ENCODE data around the gene SEC24C.
"Not testable (repeated sequence)": the region's sequence is repeated elsewhere in the genome, so short reads cannot be mapped to it uniquely, and the experiment has no call there.

SEC24C gene

GRCh38 chr10:73743905-73744663 is at the start of gene SEC24C:
Gene SEC24C (plus strand): TSS chr10:73744372. CDS start chr10:73746833, 2,461 bp downstream.
- DNase-seq, result peak; percentile 78 to 97

- DNase-seq, result not testable (repeated sequence)
Measured at GRCh38 chr10:73695302-73695701, 48.9 kb upstream of the SEC24C start.

GRCh38 chr10:73697675-73698159 is 46.5 kb upstream of the SEC24C start, which contains the start of gene AGAP5:
Gene AGAP5 (minus strand): TSS chr10:73698109. CDS start chr10:73697755, 354 bp downstream.
- DNase-seq, result not testable (repeated sequence)

- not testable (repeated sequence) for DNase-seq
Measured at GRCh38 chr10:73698819-73699218, 45.4 kb upstream of the SEC24C start.

- DNase-seq, result not testable (repeated sequence)
Measured at GRCh38 chr10:73703924-73704323, 40.2 kb upstream of the SEC24C start.

- DNase-seq, result not testable (repeated sequence)
Measured at GRCh38 chr10:73705506-73706072, 38.6 kb upstream of the SEC24C start.

- not testable (repeated sequence) for DNase-seq
Measured at GRCh38 chr10:73706488-73706887, 37.7 kb upstream of the SEC24C start.

GRCh38 chr10:73707628-73708027 is 36.5 kb upstream of the SEC24C start:
- DNase-seq, result not testable (repeated sequence)

- DNase-seq, result not testable (repeated sequence)
Measured at GRCh38 chr10:73708122-73708521, 36.0 kb upstream of the SEC24C start.

GRCh38 chr10:73711683-73712082 is 32.5 kb upstream of the SEC24C start:
- not testable (repeated sequence) for DNase-seq

- DNase-seq, result not testable (repeated sequence)
Measured at GRCh38 chr10:73713912-73714311, 30.3 kb upstream of the SEC24C start.

- DNase-seq, result not testable (repeated sequence)
Measured at GRCh38 chr10:73714483-73714882, 29.7 kb upstream of the SEC24C start.

GRCh38 chr10:73715179-73716156 is 28.7 kb upstream of the SEC24C start:
- DNase-seq, result not testable (repeated sequence)

- DNase-seq, result no peak
Measured at GRCh38 chr10:73716251-73716650, 27.9 kb upstream of the SEC24C start.

- peak in 1 of 2 donors; percentile 81 for DNase-seq
Measured at GRCh38 chr10:73717556-73717955, 26.6 kb upstream of the SEC24C start.

GRCh38 chr10:73720561-73720960 is 23.6 kb upstream of the SEC24C start:
- not testable (repeated sequence) for DNase-seq

GRCh38 chr10:73723516-73723915 is 20.7 kb upstream of the SEC24C start:
- DNase-seq, result no peak

- DNase-seq, result peak in 1 of 2 donors; percentile 88
Measured at GRCh38 chr10:73729781-73730152, 14.4 kb upstream of the SEC24C start.

- peak; percentile 88 to 89 for DNase-seq
Measured at GRCh38 chr10:73730153-73730906, 13.8 kb upstream of the SEC24C start.

GRCh38 chr10:73731588-73732375 is 12.4 kb upstream of the SEC24C start:
- DNase-seq, result no peak

GRCh38 chr10:73732426-73732825 is 11.7 kb upstream of the SEC24C start:
- no peak for DNase-seq

Measured in bone marrow (tissue), 2 donors.